Activated naive CD8-positive, alpha-beta T cell treated with anti-CD3 and anti-CD28 coated beads for 36 hours (primary cell): ENCODE data around the gene UAP1. TPM values are rescaled to one million over a fixed set of nuclear protein-coding genes. Genes with fewer than 3 reads are reported as not detected.
"Not testable (repeated sequence)": the region's sequence is repeated elsewhere in the genome, so short reads cannot be mapped to it uniquely, and the experiment has no call there.

Experiments used
- DNase-seq: peaks from one replicate; pipeline ENCODE4 v3.0.0; 2021
- H3K27ac Mint-ChIP-seq: one replicate; pipeline ENCODE4 v1.8.0; 2022; ENCODE audit warnings: mild to moderate bottlenecking, moderate library complexity, mixed read lengths
- H3K27me3 Mint-ChIP-seq: one replicate; pipeline ENCODE4 v1.8.0; 2022; ENCODE audit warnings: mild to moderate bottlenecking, mixed read lengths
- H3K36me3 Mint-ChIP-seq: one replicate; pipeline ENCODE4 v1.8.0; 2021; ENCODE audit warnings: mild to moderate bottlenecking, mixed read lengths
- H3K4me1 Mint-ChIP-seq: one replicate; pipeline ENCODE4 v1.8.0; 2021; ENCODE audit warnings: mixed read lengths
- H3K4me3 Mint-ChIP-seq: one replicate; pipeline ENCODE4 v1.8.0; 2022; ENCODE audit warnings: mild to moderate bottlenecking, moderate library complexity, mixed read lengths
- H3K9me3 Mint-ChIP-seq: one replicate; pipeline ENCODE4 v1.8.0; 2022; ENCODE audit warnings: mixed read lengths
- total RNA-seq, 2 experiments: library from RNA; stranded (reverse); gene quantifications; one replicate each; pipeline ENCODE4 v1.2.3, GENCODE V29; 2021

The UAP1 gene
- total RNA-seq, 2 experiments from 2014 or later = 48.5 to 50.5 TPM

- Mint-ChIP-seq H3K4me3 (no peak overlapping the region), H3K27me3 (no peaks in the 10 kb centered on the region)
Observed at GRCh38 chr1:162578936-162579335, 17.4 kb downstream of the UAP1 start.

GRCh38 chr1:162580308-162580707, 18.8 kb downstream of the UAP1 start:
- Mint-ChIP-seq H3K9me3 (no peaks in the 10 kb centered on the region), H3K27me3 (no peaks in the 10 kb centered on the region), H3K27ac (no peak overlapping the region), H3K36me3 (peaks cover 25% of the 10 kb centered on the region), H3K4me3 (no peak overlapping the region), H3K4me1 (no peaks in the 10 kb centered on the region)
- no peak for DNase-seq

More at GRCh38 chr1:162578936-162579335, 17.4 kb downstream of the UAP1 start:
- DNase-seq = no peak
- no peak overlapping the region for H3K27ac Mint-ChIP-seq
- H3K9me3 Mint-ChIP-seq = no peaks in the 10 kb centered on the region
- H3K4me1 Mint-ChIP-seq = no peaks in the 10 kb centered on the region
- peaks cover 25% of the 10 kb centered on the region for H3K36me3 Mint-ChIP-seq

GRCh38 chr1:162582901-162583300, 21.4 kb downstream of the UAP1 start:
- H3K4me1 Mint-ChIP-seq, H3K27ac Mint-ChIP-seq, H3K9me3 Mint-ChIP-seq, H3K27me3 Mint-ChIP-seq, DNase-seq, H3K4me3 Mint-ChIP-seq: not testable (repeated sequence)
- H3K36me3 Mint-ChIP-seq = peaks cover 20% of the 10 kb centered on the region

- H3K36me3 Mint-ChIP-seq = peaks cover 22% of the 10 kb centered on the region
- not testable (repeated sequence) for H3K27me3 Mint-ChIP-seq, H3K27ac Mint-ChIP-seq
Observed at GRCh38 chr1:162585101-162585500, 23.6 kb downstream of the UAP1 start.

DNA sequence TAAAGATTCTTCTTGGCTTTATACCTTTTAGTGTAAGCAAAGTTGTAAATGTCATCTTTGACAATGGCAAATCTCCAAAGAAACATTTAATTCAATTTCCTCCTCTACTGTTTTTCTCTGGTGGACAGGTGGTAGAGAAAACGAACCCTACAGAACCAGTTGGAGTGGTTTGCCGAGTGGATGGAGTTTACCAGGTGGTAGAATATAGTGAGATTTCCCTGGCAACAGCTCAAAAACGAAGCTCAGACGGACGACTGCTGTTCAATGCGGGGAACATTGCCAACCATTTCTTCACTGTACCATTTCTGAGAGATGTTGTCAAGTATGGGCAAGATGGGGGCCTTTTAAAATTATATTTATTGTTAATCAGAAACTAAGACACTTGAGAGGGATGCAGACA, 25.8 kb downstream of the UAP1 start:
- no peaks in the 10 kb centered on the region for H3K9me3 Mint-ChIP-seq

More at GRCh38 chr1:162585101-162585500, 23.6 kb downstream of the UAP1 start:
- H3K4me1 Mint-ChIP-seq, H3K4me3 Mint-ChIP-seq, DNase-seq, H3K9me3 Mint-ChIP-seq: not testable (repeated sequence)

DNA sequence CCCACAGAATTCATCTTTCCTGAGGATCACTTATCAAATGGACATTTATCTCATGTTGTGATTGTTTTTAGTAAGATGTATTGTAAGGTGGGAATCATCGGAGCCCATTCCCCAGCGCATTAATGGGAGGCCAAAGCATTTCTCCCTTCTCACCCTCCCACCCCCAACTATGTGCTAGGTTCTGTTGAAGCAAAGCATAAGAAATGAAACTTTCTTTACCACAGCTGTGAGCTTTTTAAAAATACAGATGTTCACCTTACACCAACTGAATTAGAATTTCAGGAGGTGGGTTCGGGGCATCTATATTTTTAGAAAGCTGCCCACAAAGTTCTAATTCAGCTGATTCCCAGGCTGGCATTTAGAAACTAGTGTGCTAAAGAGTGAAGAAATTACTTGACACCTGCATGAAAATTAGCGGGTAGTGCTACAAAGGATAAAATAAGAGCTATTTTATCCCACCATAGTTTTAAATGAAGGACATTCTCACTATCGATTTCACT, 26.3 kb downstream of the UAP1 start:
- H3K4me1 Mint-ChIP-seq = no peaks in the 10 kb centered on the region
- no peaks in the 10 kb centered on the region for H3K9me3 Mint-ChIP-seq
- no peak overlapping the region for H3K27ac Mint-ChIP-seq
- DNase-seq = no peak
- H3K36me3 Mint-ChIP-seq = peaks cover 22% of the 10 kb centered on the region
- H3K4me3 Mint-ChIP-seq = no peak overlapping the region
- H3K27me3 Mint-ChIP-seq = no peaks in the 10 kb centered on the region

More for the DNA sequence above, 25.8 kb downstream of the UAP1 start:
- Mint-ChIP-seq H3K4me1 (no peaks in the 10 kb centered on the region), H3K4me3 (no peak overlapping the region), H3K27ac (no peak overlapping the region), H3K27me3 (no peaks in the 10 kb centered on the region), H3K36me3 (peaks cover 17% of the 10 kb centered on the region)
- no peak for DNase-seq

- DNase-seq = no peak
- H3K36me3 Mint-ChIP-seq = peaks cover 28% of the 10 kb centered on the region
- H3K27ac Mint-ChIP-seq = no peak overlapping the region
- no peaks in the 10 kb centered on the region for H3K9me3 Mint-ChIP-seq
- H3K4me1 Mint-ChIP-seq = no peaks in the 10 kb centered on the region
- no peaks in the 10 kb centered on the region for H3K27me3 Mint-ChIP-seq
- H3K4me3 Mint-ChIP-seq = no peak overlapping the region
Observed at GRCh38 chr1:162590101-162590500, 28.6 kb downstream of the UAP1 start.

DNA sequence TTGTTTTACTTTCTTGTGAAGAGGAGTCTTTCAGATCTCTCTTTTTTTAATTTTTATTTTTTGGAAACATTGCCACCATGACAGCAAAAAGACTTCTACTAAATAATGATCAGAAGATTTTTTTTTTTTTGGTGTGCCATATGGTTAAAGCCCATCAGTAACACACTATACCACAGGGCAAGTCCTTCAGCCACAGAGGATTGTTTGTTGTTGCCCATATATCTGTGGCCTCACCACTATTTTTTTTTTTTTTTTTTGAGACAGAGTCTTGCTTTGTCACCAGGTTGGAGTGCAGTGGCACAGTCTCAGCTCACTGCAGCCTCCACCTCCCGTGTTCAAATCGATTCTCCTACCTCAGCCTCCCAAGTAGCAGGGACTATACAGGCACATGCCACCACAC, 29.2 kb downstream of the UAP1 start:
- Mint-ChIP-seq H3K27me3 (no peaks in the 10 kb centered on the region), H3K4me3 (no peak overlapping the region), H3K27ac (no peak overlapping the region), H3K9me3 (no peaks in the 10 kb centered on the region), H3K36me3 (peaks cover 28% of the 10 kb centered on the region), H3K4me1 (no peaks in the 10 kb centered on the region)
- DNase-seq = no peak

DNA sequence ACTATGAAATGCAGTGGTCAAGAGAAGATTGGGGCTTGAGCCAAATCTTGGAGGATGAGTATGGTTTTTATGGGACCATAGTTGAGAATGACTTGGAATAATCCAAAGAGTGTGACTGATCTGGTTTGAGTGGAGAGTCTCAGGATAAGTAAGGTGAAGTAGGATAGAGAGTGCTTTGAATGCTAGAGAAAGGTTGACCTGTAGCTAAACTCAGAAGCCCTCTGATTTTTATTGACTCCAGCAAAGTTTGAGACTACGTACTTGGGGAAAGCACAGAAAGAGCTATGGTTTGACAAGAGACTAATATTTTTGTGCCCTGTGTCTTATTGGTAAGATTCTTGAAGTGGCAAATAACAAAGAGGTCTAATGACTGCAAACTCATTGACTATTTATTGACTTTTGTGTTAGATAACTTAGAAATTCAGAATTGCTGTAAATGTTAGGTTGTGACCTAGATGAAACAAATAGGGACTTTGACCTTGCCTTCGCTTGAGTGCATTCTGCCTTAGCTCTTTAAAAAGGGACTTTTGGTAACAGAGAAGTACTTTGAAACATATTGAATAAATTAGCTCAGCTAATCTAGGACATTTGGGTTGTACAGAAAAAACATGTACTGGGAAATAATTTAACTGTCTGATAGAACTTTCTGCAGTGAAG, 35.1 kb downstream of the UAP1 start:
- no peak overlapping the region for H3K27ac Mint-ChIP-seq
- H3K4me1 Mint-ChIP-seq = no peaks in the 10 kb centered on the region
- peaks cover 28% of the 10 kb centered on the region for H3K36me3 Mint-ChIP-seq
- no peak for DNase-seq
- no peak overlapping the region for H3K4me3 Mint-ChIP-seq
- H3K27me3 Mint-ChIP-seq = no peaks in the 10 kb centered on the region
- no peaks in the 10 kb centered on the region for H3K9me3 Mint-ChIP-seq

- Mint-ChIP-seq H3K4me1 (no peaks in the 10 kb centered on the region), H3K9me3 (no peaks in the 10 kb centered on the region), H3K27me3 (no peaks in the 10 kb centered on the region), H3K27ac (no peak overlapping the region), H3K36me3 (peaks cover 36% of the 10 kb centered on the region), H3K4me3 (no peak overlapping the region)
- no peak for DNase-seq
Observed at GRCh38 chr1:162599451-162599850, 37.9 kb downstream of the UAP1 start.

DNA sequence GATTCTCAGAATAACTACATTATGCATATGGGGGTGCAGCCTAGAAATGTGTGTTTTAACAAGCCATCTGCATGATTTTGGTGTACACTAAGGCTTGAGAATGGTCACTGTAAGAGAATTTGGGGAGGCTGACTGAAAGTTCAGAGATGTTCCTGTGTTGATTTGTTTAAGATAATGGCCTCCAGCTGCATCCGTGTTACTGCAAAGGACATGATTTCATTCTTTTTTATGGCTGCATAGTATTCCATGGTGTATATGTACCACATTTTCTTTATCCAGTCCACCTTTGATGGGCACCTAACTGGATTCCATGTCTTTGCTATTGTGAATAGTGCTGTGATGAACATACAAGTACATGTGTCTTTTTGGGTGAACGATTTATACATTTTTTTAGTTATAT, 41.6 kb downstream of the UAP1 start:
- H3K27ac Mint-ChIP-seq, H3K27me3 Mint-ChIP-seq, H3K4me3 Mint-ChIP-seq, DNase-seq, H3K4me1 Mint-ChIP-seq, H3K9me3 Mint-ChIP-seq: not testable (repeated sequence)
- peaks cover 35% of the 10 kb centered on the region for H3K36me3 Mint-ChIP-seq

DNA sequence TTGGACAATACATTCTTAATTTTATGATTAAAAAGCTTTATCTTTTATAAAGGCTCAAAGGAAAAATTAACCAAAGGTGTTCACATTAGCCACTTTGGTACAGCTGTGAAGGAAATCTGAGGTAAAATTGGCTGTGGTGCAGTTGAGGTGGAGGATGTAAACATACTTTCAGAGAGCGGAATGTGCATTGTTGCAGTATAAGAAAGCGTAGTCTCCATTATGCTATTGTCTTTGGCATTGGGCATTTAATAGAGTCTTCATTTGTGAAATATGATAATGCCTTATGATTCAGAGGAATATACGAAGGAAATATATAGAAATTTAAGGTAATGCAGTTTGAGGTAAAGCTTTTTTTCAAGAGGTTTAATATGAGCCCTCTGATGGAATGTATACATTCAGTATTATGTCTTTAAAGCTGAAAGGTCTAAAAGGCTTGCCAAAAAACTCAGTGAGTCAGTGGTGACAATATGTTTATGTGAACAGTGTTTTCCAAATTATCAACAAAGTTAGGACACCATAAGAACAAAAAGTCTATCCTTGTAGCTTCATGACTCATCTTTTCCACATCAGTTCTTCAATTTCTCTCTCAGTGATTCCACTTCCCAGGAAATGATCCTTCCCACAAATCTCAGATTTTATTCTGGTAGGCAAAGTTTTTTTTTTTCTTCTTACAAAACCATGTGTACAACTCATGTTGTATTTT, 43.9 kb downstream of the UAP1 start:
- Mint-ChIP-seq H3K36me3 (peaks cover 33% of the 10 kb centered on the region), H3K27ac (no peak overlapping the region), H3K4me1 (no peaks in the 10 kb centered on the region), H3K27me3 (no peaks in the 10 kb centered on the region), H3K4me3 (no peak overlapping the region), H3K9me3 (no peaks in the 10 kb centered on the region)
- DNase-seq = no peak

GRCh38 chr1:162609306-162609705, 47.8 kb downstream of the UAP1 start:
- peaks cover 3% of the 10 kb centered on the region for H3K4me1 Mint-ChIP-seq
- no peaks in the 10 kb centered on the region for H3K9me3 Mint-ChIP-seq
- H3K36me3 Mint-ChIP-seq = peaks cover 8% of the 10 kb centered on the region
- no peak for DNase-seq
- no peak overlapping the region for H3K27ac Mint-ChIP-seq
- no peak overlapping the region for H3K4me3 Mint-ChIP-seq
- no peaks in the 10 kb centered on the region for H3K27me3 Mint-ChIP-seq

- Mint-ChIP-seq H3K27me3 (no peaks in the 10 kb centered on the region), H3K9me3 (peaks cover 9% of the 10 kb centered on the region), H3K27ac (no peak overlapping the region), H3K36me3 (peaks cover 20% of the 10 kb centered on the region), H3K4me3 (no peak overlapping the region), H3K4me1 (peaks cover 3% of the 10 kb centered on the region)
- DNase-seq = no peak
Observed at GRCh38 chr1:162612606-162613400, 51.3 kb downstream of the UAP1 start.

DNA sequence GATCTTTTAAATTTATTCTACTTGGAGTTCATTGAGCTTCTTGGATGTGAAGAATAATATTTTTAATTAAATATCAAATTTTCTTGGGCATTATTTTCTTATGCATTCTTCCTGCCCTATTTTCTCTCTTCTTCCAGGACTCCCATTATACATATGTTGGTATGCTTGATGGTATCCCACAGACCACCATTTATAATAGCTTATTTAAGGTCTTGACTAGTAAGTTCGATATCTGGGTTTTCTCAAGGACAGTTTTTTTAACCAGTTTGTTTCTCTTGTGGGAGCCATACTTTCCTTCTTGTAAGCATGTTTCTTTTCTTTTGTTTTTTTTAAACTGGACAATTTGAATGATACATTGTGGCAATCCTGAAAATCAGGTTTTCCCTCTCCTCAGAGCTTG, 55.3 kb downstream of the UAP1 start:
- DNase-seq = no peak
- Mint-ChIP-seq H3K36me3 (peaks cover 18% of the 10 kb centered on the region), H3K27ac (no peak overlapping the region), H3K9me3 (peaks cover 10% of the 10 kb centered on the region), H3K4me1 (peaks cover 3% of the 10 kb centered on the region), H3K27me3 (no peaks in the 10 kb centered on the region), H3K4me3 (no peak overlapping the region)
